Measurements from ENCODE around the gene KCNQ5. TPM values are rescaled to one million over a fixed set of nuclear protein-coding genes. Genes with fewer than 3 reads are reported as not detected.

The KCNQ5 gene
- total and polyA plus RNA-seq, 8 donors: 1.7 to 4.5 (median 2.5) TPM

DNA sequence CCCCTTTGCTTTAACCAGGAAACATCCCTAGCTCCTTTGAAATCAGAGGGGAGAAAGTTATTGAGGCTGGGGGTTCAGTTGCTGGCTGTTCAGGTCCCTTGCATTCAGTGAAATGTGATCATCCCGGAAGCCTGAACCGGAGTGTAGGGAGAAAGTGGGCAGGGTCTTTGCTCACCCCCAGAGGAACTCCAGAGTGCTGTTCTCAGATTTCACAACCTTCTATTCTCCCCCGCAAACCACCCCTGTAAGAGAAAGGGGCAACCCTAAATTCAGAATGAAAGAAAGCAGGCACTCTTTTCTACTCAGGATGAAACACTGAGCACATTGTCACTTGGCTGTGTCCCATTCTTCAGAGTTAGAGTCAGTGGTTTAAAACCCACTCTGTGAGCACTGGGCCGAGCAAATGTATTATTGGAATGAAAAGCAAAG is 463.6 kb downstream of the KCNQ5 start:
- TF ChIP-seq, protein P1, sequence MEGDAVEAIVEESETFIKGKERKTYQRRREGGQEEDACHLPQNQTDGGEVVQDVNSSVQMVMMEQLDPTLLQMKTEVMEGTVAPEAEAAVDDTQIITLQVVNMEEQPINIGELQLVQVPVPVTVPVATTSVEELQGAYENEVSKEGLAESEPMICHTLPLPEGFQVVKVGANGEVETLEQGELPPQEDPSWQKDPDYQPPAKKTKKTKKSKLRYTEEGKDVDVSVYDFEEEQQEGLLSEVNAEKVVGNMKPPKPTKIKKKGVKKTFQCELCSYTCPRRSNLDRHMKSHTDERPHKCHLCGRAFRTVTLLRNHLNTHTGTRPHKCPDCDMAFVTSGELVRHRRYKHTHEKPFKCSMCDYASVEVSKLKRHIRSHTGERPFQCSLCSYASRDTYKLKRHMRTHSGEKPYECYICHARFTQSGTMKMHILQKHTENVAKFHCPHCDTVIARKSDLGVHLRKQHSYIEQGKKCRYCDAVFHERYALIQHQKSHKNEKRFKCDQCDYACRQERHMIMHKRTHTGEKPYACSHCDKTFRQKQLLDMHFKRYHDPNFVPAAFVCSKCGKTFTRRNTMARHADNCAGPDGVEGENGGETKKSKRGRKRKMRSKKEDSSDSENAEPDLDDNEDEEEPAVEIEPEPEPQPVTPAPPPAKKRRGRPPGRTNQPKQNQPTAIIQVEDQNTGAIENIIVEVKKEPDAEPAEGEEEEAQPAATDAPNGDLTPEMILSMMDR (IDR thresholded peaks at IDR 0.05): no peak
- intact Hi-C loops (cut with DNase I): no loop called here
- H3K27ac ChIP-seq: no peak overlapping the region
- DNase-seq (no peak), ATAC-seq (no peak)
- H3K27me3 ChIP-seq: no peaks in the 10 kb centered on the region
- H3K4me3 ChIP-seq: no peak overlapping the region
- no peaks in the 10 kb centered on the region for H3K4me1 ChIP-seq
- no peaks in the 10 kb centered on the region for H3K36me3 ChIP-seq
- no peaks in the 10 kb centered on the region for H3K9me3 ChIP-seq

DNA sequence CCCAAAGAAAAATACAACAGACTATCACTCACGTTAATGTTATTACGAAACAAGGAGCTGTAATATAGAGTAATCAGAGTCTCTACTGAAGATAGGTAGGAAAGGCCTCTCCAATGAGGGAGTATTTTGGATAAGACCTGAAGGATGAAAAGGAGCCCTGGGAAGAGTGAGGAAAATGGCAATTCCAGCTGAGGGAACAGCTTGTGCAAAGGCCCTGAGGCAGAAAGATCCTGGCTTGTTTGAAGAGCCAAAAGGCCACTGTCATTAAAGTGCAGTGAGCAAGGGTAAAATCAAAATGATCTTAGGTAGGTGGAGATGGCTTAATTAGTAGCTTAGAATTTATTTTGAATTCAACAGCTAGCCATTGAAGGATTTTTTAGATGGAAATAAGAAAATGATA is 464.9 kb downstream of the KCNQ5 start:
- peaks cover 0 to 2% of the 10 kb centered on the region in 2 donors for H3K9me3 ChIP-seq
- H3K4me1 ChIP-seq: no peaks in the 10 kb centered on the region
- ATAC-seq (no peak), DNase-seq (no peak)
- H3K27ac ChIP-seq: no peak overlapping the region
- H3K36me3 ChIP-seq: no peaks in the 10 kb centered on the region
- no peaks in the 10 kb centered on the region for H3K27me3 ChIP-seq
- TF ChIP-seq, protein P1 (IDR thresholded peaks at IDR 0.05): no peak
- no peak overlapping the region for H3K4me3 ChIP-seq
- intact Hi-C loops (cut with DNase I): no loop called here

DNA sequence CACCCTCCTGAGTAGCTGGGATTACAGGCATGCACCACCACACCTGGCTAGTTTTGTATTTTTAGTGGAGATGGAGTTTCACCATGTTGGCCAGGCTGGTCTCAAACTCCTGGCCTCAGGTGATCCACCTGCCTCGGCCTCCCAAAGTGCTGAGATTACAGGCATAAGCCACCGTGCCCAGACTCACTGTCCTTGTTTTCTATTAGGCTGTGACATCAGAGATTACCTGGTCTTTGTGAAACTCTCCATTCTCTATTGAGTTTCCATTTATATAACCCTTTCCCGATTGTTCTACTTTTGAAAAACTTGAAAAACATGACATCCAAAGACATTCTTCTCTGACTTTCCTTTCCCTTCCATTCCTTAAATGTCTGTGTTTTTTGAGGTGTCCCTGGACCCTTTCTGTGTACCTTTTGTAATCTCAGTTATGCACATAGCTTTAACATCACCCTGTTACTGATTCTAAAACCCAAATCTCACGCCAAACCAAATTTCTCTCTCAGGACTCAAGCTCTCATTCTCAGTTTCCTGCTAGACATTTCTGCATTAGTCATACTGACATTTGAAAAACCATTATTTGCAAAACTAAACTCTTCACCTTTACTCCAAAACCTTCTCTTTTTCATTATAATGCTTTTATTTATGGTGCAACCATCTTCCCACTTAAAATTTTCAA is 466.4 kb downstream of the KCNQ5 start:
- H3K4me1 ChIP-seq: no peaks in the 10 kb centered on the region
- H3K27me3 ChIP-seq: no peaks in the 10 kb centered on the region
- peaks cover 0 to 2% of the 10 kb centered on the region in 2 donors for H3K9me3 ChIP-seq
- intact Hi-C loops (cut with DNase I): no loop called here
- H3K36me3 ChIP-seq: no peaks in the 10 kb centered on the region
- no peak for ATAC-seq
- no peak for DNase-seq
- TF ChIP-seq, protein P1 (IDR thresholded peaks at IDR 0.05): no peak
- no peak overlapping the region for H3K4me3 ChIP-seq
- no peak overlapping the region for H3K27ac ChIP-seq

DNA sequence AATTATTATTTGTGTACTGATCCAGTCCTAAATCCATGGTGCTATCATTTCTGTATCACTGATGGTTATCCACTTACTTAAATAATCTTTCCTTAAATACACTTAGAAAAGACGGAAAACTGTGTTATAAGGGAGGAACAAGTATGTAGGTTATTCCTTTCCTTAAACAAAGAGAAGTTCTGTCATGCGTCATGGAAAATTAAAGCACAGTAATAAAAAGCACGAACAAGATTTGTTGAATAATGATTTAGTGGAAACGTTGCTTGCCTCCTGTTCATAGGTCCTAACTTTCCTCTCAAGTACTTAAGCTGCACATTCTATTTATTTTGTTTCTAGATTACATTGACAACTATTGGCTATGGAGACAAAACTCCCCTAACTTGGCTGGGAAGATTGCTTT is 483.1 kb downstream of the KCNQ5 start:
- Histone ChIP-seq H3K27ac (no peak overlapping the region), H3K4me3 (no peak overlapping the region), H3K9me3 (no peaks in the 10 kb centered on the region), H3K36me3 (no peaks in the 10 kb centered on the region), H3K27me3 (no peaks in the 10 kb centered on the region), H3K4me1 (no peaks in the 10 kb centered on the region)
- DNase-seq (no peak), ATAC-seq (no peak)
- TF ChIP-seq, protein P1 (IDR thresholded peaks at IDR 0.05): no peak
- intact Hi-C loops (cut with DNase I): no loop called here

DNA sequence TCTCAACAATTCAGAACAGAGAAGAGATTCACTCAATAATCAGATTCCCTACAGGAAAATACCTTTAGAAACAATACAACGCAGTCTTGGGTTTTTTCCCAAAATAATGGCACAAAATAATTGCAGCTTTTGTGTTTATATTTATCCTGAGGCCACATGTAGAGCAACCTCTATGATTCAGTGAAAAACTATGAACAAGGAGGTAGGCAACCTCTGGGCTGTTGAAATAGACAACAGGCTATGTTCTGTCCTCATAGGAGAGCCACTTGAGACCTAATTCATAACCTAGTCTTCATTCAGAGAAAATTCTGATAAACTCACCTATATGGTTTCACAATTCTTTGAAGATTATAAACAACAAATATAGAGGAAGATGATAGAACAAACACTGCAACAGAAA is 485.2 kb downstream of the KCNQ5 start:
- Histone ChIP-seq H3K27me3 (no peaks in the 10 kb centered on the region), H3K4me1 (no peaks in the 10 kb centered on the region), H3K4me3 (no peak overlapping the region), H3K9me3 (no peaks in the 10 kb centered on the region), H3K36me3 (no peaks in the 10 kb centered on the region), H3K27ac (no peak overlapping the region)
- intact Hi-C loops (cut with DNase I): no loop called here
- ATAC-seq: no peak
- TF ChIP-seq, protein P1 (IDR thresholded peaks at IDR 0.05): no peak
- DNase-seq: no peak

Measured in left lung (tissue), 10 donors.